Activated T-cell treated with anti-CD3 and anti-CD28 coated beads for 4 hours (primary cell): ENCODE data around the gene SKIL.

Experiments
- DNase-seq: peaks from one replicate; pipeline ENCODE4 v3.0.0-alpha.2; 2020

SKIL gene

GRCh38 chr3:170405101-170405500, 47.6 kb downstream of the SKIL start:
- DNase-seq, result no peak

GRCh38 chr3:170410428-170411029, 53.0 kb downstream of the SKIL start:
- no peak for DNase-seq

GRCh38 chr3:170413291-170413690, 55.8 kb downstream of the SKIL start:
- no peak for DNase-seq

DNA sequence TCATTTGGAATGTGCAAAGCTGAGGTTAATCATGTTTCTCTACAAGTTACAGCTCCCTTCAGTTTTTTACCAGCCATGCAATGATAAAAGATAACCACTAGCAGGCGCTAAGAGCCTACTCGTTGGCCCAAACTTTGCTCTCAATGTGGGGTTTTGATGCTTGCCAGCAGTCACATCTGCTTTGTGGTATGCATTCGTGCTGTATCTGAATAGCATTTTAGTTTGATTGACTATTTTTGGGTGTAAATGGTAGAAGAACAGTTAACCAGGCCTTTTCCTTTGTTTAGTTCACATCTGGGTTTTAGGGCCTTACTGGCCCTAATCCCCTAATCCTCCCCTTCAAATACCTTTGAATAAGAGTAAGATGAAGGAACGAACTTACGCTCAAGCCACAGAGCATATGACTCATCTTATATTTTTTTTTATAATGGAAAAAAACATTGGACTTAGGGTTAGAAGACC, 56.7 kb downstream of the SKIL start:
- no peak for DNase-seq

- DNase-seq, result no peak
These were observed 59.6 kb downstream of the SKIL start for GRCh38 chr3:170417090-170417489.

DNA sequence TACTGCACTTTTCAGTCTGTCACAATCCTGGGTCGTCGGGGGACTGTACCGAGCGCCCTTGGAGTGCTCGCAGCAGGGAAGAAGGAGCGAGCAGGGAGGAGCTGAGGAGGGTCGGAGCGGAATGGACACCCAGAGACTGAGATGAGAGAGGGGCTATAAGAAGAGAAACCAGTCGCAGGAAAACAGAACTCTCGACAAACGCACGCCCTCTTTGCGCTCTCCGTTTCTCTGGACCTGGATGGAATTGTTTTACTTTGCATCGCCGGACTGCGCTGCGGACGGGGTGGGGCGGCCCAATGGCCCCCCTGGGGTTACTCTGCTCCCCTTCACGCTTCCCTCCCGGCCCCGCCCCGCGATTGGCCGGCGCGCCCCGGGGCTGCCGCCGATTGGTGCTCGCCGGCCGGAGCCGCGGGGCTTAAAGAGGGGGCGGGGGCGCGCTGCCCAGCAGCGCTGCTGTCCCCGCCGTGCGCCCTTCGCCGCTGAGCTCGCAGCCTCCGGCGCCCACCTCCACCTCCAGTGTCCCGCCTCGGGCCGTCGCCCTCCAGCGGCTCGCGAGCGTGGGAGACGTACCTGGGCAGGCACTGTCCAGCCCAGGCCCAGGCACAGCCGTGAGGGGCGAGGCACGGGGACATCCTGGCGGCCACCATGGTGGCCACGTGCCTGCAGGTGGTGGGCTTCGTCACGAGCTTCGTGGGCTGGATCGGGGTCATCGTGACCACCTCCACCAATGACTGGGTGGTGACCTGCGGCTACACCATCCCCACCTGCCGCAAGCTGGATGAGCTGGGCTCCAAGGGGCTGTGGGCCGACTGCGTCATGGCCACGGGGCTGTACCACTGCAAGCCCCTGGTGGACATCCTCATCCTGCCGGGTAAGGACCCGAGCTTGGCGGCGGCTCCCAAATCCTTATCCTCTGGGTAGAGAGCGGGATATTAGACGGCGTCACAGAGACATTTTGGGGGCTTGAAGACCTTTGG, 61.2 kb downstream of the SKIL start, which contains the start of gene CLDN11:
Gene CLDN11 (plus strand): TSS at position 447 of the 977 bp plus-strand sequence. CDS start 199 bp downstream, at position 646.
- DNase-seq, result no peak

GRCh38 chr3:170419557-170420087, 62.1 kb downstream of the SKIL start:
- no peak for DNase-seq

- DNase-seq, result no peak
These were observed 62.8 kb downstream of the SKIL start for GRCh38 chr3:170420307-170420821.

GRCh38 chr3:170421111-170421641, 63.7 kb downstream of the SKIL start:
- no peak for DNase-seq

GRCh38 chr3:170421758-170422157, 64.2 kb downstream of the SKIL start:
- no peak for DNase-seq

DNA sequence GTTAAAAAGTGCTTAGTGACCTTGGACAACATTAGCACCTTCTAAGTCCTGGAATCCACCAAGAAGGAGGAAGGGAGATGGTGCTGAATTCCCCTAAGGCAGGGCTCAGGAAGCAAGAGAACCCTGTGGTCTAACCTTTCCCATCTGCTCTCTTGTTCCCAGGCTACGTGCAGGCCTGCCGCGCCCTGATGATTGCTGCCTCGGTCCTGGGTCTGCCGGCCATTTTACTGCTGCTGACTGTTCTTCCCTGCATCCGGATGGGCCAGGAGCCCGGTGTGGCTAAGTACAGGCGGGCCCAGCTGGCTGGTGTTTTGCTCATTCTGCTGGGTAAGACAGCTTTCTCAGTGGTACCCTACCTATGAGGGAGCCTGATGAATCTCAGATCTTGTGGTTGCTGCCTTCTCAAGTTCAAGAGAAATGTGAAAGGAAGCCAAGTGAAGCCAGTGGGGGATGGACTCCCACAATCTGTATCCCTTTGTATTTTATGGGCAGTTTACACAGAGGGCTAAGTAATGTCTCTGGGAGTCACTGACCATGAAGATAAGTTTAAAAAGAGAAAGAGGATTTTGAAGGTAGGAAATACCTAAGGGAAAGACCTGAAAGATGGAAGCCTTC, 65.6 kb downstream of the SKIL start:
- DNase-seq, result no peak

DNA sequence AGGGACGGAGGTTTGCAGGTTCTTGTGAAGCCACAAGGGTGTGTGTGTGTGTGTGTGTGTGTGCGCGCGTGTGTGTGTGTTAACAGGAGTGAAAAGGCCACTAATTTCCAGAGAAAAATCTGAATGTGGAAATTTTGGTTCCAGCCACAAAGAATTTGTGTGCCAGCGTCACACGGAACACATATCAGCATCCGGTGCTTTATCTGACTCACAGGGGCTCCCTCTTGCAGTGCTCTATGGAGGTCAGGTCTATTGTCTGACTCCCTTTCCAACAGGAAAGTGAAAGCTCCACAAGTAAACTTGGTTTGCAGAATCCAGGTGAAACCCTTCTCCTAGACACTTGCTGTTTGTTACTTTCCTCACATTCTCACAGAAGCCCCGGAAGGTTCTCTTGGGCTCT, 67.4 kb downstream of the SKIL start:
- DNase-seq, result no peak

DNA sequence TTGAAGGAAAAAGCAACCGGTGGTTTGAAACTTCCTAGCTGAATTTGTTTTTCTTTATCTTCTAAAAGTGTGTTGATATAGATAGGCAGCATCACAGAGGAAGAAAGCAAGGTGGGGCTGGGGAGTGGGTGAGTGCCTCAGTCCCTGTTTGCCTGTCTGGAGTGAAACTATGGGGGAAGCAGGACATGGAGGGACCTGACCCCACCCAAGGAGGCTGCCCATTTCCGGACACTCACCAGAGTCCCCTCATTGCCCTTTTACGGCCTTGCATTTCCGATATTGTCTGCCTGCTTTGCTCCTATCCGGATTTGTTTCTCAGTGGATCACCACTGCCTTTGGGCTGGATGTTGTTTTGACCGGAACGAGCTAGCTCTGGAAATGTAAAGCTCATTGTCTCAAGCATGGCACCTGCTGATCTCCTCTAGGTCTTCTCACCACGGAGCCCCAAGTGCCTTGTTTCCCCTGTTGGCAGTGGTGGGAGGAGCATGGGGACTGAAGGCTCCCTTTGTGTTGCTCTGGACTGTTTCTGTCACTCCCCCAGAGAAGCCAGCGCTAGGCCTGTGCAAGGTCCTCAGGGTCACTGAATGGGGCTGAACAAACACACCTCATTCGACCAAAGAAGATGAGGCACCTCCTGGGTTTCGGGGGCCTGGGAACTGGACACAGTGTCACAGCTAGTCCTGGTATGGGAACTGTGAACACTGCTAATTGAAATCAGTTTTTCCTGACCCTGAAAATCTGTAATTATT, 68.2 kb downstream of the SKIL start:
- no peak for DNase-seq

DNA sequence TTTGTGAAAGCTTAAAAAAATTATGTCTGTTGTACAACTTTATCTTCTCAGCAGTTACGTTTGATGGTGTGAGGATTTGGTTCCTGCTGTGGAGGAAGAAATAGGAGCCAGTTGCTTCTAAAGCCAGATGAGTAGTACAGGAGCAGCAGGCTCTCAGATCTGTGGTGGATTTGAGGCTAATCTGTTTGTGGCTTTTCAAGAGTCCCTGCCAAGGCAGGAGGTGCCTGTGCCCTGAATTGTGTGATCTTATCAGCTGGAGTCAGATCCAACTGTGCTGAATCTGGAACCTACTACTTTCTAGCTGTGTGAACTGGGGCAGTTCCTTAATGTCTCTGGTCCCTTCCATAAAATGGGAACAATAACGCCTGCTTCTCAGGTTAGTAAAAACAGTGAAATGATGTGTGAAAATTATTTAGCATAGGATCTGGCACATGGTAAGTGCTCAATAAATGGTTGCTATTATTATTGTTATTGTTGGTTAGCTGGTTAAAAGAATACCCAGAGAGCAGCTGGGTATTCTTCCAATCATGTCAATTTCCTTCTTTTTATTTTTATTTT, 68.8 kb downstream of the SKIL start:
- DNase-seq, result no peak

- no peak for DNase-seq
These were observed 70.6 kb downstream of the SKIL start for GRCh38 chr3:170428095-170428494.

GRCh38 chr3:170429050-170429449, 71.5 kb downstream of the SKIL start:
- DNase-seq, result no peak

GRCh38 chr3:170431054-170431453, 73.5 kb downstream of the SKIL start:
- DNase-seq, result no peak

- DNase-seq, result no peak
These were observed 74.9 kb downstream of the SKIL start for GRCh38 chr3:170432416-170432815.

- DNase-seq, result no peak
These were observed 79.2 kb downstream of the SKIL start for GRCh38 chr3:170436697-170437096.

DNA sequence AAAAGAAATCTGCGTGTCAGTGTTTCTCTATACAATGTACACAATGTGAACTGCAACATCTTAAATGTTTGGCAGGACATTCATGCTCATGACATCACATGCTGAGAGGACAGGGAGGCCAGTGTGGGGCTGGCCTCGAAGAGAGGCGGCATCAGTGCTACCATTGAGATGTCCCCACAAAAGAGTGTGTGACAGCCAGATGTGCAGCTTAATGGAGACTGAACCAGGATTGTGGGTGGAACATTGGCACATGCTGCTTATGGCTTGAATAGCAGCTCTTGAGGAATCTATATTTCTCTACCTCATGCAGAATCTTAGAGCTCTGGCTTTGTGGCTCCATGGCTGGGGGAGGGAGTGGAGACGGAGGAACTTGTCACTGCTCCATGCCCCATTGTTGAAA, 79.7 kb downstream of the SKIL start:
- no peak for DNase-seq

DNA sequence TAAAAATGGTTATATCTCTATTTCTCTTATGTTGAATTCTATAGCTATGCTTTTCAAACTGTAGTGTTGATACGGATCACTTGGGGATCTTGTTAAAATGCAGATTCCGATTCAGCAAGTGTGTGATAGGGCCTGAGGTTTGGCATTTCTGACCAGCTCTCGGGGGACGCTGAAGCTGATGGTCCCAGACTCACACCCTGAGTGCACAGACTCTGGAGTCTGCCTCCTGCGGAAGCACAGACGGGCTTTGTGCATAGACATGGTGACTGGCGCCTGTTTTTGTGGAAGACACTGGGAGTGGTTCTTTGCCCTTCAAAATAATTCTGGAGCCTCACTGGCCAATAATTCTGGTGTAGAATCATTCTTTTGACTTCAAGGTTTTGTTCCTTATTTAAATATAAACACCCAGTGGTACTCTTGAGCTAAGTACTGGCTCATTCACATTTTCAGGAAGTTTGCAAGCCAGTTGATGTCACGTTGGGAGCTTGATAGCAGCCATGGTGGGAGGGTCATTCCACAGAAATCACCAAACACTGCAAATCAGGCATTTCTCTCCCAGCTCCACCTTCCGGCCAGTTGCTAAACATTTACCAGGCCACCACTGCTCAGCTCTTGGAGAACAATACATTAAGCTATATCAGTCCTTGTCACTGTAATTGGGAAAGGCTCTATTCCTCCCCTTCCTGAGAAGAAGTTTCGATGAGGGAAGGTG, 80.3 kb downstream of the SKIL start:
- DNase-seq, result no peak
